ENCODE data around the gene SPEF2.

GRCh38 chr5:35672995-35673394 lies 55.3 kb downstream of the SPEF2 start:
- no peak for TF ChIP-seq ZNF670 (CRISPR knock-in tag; IDR thresholded peaks at IDR 0.05; ENCODE audit: borderline replicate concordance)
- no peak for TF ChIP-seq ESRRA (CRISPR knock-in tag; IDR thresholded peaks at IDR 0.05; ENCODE audit: low read depth)
- no peak for TF ChIP-seq ZNF773 (CRISPR knock-in tag; IDR thresholded peaks at IDR 0.05; ENCODE audit: borderline replicate concordance)
- no peak for TF ChIP-seq ZBTB8A (CRISPR knock-in tag; IDR thresholded peaks at IDR 0.05; ENCODE audit: borderline replicate concordance, low read depth)
- TF ChIP-seq CTCF (CRISPR knock-in tag; IDR thresholded peaks at IDR 0.05): no peak
- TF ChIP-seq FOXK2 (IDR thresholded peaks at IDR 0.05): no peak
- no peak for TF ChIP-seq SALL2 (CRISPR knock-in tag; IDR thresholded peaks at IDR 0.05)
- TF ChIP-seq SP1 (IDR thresholded peaks at IDR 0.05): no peak
- TF ChIP-seq SP1 (CRISPR knock-in tag; IDR thresholded peaks at IDR 0.05): no peak
- no peak for TF ChIP-seq YY1 (IDR thresholded peaks at IDR 0.05; ENCODE audit: insufficient read depth, insufficient replicate concordance, low read depth, low read length)
- TF ChIP-seq TCF12 (IDR thresholded peaks at IDR 0.05): no peak
- TF ChIP-seq TCF12 (CRISPR knock-in tag; IDR thresholded peaks at IDR 0.05): no peak
- no peak for TF ChIP-seq BRF2 (CRISPR knock-in tag; IDR thresholded peaks at IDR 0.05)
